HG03108 (cell line): ENCODE data around the gene CXCL17.

Experiments
- ATAC-seq: cut with Tn5 transposase; IDR thresholded peaks from one replicate; pipeline ENCODE4 v1.9.1; 2021; ENCODE audit warnings: moderate library complexity; ENCODE audit not compliant: unreplicated experiment

CXCL17 gene

DNA sequence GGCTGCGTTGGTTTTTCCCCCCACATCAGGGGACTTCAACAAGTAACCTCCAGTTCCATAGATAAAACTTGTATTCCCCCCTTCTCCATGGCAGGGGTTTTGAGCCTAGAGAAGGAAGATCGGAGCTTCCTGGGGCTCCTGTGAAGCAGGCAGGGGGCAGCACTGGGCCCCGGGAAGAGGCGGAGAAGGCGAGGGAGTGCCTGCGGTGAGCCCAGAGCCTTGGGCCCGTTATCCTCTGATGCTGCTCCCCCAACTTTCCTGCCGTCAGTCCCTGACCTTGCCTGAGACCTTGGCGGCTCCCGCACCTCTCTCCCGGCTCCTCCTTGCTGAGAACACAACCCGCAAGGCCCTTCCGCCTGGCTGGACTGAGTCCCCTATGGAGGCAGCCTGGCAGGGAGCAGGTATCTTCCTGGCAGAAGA lies 18.0 kb downstream of the CXCL17 start:
- ATAC-seq = no peak

DNA sequence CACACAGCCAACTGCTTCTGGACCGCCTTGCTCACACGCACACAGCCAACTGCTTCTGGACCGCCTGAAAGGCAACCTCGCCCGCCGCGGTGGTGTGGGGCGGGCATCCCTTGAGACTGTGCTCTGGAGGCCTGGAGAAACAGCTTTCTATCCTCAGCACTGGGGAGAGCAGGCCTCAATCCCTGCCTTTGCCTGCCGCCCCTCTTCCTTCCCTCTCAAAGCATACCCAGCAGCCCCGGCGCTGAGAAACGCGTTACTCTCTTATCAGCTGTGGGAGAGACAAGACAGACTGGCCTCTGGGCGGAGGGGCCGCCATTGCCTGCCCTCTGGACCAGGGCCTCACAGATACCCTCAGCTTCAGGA lies 18.4 kb downstream of the CXCL17 start:
- ATAC-seq = no peak

DNA sequence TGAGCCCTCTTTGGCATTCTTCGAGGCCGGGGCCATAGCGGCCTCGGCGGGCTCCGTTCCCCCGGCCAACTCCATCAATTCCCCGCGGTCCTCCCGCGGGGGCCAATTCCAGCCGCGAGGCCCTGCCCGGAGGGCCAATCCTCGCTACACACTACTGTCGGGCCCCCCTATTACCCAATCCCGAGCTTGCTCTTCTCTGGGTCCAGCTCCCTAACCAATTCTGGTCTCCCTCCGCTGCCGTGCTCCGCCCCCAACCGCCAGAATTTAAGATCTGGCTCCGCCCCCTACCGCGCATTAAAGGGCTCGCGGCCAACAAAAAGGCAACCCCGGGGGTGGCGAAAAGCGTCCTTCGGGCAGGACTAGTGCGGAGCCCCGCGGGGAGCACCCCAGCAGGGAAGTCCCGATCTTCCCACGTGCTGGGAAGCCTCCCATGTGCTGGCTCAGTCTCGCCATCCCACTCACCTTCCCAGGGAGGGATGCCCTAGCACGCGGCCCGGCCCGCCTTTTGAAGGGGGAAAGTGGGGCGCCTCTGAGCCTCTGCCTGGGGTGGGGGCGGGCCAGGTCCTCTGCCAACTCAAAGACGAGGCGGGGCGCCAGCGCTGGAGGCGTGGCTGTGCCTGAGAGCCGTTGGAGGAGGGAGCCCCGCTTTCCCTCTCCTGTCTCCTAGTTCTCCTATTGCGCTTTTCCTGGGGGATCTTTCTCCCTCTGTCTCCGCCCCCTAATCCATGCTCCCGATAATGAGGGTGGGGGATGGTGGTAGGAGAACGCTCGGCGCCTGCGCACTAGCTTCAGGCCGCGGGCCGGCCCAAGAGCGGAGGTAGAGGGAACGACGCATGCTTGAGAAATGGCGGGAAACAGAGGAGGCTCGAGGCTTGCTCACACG lies 19.0 kb downstream of the CXCL17 start:
- peak; percentile 90 for ATAC-seq

DNA sequence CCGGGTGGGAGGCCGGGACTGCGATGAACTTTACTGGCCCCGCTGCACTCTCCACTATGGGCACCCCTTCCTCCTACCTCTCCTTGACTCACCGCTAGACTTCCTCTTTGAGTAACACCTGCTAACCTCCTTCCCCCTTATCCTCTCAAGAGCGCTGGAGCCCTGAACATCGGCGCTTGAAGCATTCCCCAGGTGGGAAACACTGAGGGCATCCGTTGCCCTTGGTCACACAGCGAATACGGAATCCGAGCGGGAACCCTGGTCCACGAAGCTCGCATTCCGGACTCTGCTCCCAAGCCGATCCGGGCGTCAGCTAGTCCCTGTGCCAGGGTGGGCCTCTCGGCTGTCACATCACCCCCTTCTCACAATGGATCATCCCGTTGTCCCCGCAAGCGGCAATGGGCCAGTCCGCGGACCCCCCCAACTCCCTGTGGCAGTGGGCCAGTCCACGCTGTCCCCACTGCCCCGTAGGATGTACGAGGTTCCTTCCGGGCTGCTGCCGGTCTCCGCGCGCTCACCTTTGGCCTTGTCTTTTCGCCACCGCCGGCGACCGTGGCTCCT lies 19.8 kb downstream of the CXCL17 start:
- ATAC-seq = peak; percentile 34

DNA sequence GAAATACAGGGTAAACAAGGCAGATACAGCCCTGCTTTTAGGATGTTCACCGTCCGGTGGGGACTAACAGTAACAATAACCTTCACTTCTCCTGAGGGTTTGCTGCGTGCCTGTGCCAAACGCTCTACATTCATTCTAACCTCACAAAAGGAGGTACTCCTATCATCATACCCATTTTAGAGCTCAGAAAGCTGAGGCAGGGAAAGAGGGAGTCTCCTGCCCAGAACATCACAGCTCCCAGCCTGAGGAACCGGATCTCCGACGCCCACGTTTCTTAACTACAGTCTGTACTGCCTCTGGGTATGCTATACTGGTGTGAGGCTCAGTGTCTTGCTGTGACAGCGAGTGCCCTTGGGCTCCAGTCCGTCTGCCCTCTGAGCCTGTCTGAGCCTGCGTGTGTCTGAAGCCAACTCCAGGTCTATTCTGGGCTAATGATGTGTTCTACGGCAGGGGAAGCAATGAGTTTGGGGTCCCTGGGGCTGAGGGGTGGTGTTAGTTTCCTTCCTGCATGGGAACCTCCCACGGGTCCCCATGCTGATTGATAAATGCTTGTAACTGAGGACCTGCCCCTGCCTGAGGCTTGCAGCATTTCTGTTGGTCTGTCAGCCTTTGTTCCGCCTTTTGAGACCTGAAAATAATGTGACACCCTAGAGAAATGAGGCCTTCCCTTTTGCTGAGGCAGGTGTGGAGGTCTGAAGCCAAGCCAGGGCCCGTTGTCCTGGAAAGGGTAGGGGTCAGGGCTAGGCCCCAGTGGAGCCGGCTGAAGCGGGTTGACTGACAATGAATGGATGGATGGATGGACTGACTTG lies 20.4 kb downstream of the CXCL17 start:
- no peak for ATAC-seq

DNA sequence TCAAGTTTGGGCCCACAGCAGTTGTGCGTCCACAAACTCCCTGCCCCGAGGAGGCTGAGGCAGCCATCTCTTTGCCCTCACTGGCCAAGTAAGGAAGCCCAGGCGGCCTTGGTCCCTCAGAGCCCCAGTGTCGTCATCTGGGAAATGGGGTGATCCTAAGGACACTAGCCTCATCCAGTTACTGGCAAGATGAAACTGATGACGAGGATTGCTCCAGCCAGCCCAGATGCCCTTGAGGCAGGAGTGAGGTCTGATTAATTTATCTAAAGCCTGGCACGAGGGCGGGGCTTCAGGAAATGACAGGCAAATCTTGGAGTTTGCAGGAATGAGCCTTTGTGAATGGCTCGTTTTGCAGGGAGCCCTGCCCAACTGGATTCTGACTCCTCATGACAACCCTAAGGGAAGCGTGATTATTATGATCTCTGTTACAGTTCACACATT lies 21.1 kb downstream of the CXCL17 start:
- no peak for ATAC-seq

DNA sequence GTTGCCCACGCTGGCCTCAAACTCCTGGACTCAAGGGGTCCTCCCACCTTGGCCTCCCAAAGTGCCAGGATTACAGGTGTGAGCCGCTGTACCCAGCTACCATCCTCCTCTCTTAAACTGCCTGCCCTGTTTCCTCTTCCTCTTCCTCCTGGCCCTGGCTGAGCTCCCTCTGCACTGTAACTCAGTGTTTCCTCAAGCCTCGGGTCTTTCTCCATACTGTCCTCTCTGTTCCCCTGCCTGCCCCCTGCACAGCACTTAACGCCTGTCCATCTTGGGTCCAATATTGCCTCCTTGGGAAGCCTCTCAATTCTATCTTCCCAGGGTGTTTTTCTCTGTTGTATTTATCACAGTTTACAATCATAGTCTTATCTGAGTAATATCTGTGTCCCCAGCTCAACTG lies 21.6 kb downstream of the CXCL17 start:
- no peak for ATAC-seq

DNA sequence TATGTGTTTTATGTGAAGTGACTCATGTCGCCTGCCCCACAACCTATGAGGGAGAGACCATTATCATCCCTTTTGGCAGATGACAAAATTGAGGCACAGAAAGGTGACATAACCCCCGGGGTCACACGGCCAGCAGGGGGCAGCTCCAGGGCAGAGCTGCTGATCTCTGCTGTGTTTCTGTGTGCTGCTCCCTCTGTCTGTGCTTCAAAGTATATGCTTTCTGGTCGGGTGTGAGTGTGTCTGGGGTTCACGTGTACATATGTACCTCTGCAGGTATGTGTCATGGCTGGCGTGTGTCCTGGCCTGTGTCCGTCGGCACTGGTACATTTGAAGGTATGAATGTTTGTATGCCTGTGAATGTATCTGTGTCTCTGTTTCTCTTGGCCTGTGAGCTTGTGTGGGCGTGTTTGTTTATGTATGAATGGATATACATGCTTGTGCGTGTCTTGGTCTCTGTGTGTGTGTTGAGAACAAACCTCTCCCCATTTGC lies 22.6 kb downstream of the CXCL17 start:
- no peak for ATAC-seq

DNA sequence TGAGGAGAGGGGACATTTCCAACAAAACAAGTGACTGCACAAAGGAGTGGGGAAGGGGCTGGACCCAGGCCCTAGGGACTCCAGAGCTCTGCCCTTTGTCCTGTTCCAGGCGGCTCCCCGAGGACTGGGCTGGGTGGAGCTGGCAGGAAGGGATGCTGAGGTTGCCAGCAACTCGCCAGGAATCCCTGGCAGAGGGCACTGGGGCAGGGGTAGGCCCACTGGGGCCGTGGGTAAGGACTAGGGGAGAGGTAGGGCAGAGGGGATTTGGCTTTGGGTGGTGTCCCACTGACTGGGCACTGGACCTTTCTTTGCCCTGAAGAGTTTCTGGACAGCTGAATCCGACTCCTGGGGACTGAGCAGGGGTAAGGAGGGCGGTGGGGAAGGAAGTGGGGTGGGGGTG lies 23.4 kb downstream of the CXCL17 start:
- ATAC-seq = no peak

DNA sequence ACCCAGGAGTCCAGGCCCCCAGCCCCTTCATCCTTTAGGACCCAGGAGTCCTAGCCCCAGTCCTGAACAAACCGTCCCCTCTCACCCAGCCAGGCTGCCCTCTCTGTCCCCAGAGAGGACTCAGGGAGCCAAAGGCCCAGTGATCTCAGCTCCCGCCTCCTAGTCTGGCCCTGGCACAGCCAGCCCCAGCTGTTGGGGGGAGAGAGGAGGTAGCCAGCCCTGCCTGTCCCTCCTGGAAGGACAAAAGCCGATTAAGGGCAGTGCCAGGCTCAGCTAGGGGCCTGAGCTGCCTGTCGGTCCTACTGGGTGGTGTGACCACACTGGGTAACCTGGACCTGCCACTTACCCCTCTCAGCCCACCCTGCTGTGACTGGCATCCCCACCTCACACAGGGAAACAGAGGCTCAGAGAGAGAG lies 30.1 kb downstream of the CXCL17 start:
- no peak for ATAC-seq

DNA sequence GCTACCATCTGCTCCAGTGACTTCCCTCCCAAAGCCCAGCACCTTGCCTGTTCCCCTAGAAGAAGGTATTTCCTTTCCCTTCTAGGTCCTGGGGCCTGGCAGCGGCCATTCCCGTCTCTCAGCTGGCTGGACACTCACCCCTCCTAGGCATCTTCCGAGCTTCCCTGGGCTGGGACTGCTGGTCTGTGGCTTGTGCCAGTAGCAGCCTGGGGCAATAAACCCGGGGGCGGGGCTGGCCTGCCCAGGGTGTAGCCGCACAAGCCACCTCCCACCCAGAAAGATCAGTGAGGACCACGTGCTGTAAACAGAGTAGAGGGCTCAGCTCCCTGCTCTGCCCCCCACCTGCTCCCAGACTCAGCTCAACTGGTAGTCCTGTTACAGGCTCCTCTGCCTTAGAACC lies 30.5 kb downstream of the CXCL17 start:
- no peak for ATAC-seq

DNA sequence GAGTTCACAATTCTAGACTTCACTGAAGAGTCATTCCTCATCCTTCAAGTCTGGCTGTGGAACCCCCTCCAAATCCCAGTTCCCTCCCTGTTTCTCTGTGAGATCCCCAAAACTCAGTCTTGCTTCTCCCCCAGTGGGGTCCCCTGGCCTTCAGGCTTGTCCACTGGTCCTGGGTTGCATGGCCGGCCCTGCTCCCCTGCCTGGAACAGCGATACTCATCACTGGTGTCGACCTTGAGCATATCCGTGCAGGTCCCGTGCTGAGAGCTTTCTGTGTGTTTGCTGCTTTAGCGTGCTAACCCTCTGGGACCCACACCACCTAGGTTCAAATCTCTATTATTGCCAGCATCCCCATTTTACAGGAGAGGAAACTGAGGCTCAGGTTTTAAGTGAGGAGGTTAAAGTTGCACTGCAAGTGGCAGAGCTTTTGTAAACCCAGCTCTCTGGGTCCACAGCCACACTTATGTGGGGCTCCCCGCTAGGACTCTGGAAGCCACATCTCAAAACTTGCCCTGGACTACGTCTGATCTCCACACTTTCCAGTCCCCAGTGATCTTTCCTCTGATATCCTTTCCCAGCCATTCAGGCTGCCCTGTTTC lies 31.1 kb downstream of the CXCL17 start:
- ATAC-seq = no peak

DNA sequence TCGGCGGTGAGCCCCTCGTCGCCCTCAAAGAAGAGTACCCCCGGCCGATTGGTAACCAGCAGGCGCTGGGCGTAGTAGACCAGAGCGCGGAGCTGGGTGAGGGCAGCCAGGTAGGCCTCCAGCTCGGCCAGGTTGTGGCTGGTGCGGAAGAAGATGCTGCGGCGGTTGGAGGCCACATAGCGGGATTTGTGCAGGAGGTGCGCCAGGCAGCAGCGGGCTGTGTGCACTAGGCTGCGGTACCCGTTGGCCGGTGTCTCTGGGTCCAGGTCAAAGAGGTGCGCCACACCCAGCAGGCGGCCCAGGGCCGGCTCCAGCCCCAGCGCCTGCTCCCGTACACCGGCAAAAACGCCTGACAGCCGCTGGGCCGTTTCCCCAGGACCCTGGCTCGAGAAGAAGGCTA lies 32.4 kb downstream of the CXCL17 start:
- ATAC-seq = no peak

DNA sequence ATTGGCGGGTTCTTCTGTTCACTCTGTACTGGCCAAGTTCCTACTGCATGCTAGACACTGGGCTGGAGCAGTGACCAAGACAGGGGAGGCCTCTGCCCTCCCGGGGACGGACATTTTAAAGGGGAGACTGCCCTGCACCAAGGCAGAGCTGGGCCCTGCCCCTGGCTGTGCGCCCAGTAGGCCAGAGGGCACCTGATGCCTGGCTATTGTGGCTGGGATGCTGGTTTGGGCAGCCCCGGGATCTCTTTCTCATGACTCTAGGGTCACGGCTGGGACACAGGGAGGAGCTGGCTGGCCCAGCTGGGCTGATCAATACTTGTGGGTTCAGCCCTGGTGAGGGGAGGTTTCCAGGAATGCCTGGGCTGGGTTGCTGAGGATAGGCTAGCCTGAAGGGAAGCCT lies 33.3 kb downstream of the CXCL17 start:
- ATAC-seq = no peak

DNA sequence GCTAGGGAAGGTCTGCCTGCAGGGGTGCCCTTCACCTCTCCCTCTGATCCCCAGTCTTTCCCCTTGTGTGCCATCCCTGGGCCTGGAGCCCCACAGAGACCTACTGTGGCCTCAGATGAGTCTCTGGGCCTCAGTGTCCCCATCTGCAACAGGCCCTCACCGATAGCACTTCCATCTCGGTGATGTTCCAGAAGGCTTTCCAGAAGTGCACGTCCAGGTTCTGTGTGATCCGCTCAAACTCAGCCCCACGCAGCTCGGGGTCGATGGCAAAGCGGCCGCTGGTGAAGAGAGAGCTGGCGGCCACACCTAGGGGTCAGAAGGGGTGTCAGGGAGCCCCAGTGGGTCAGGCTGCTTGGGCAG lies 35.0 kb downstream of the CXCL17 start:
- no peak for ATAC-seq

DNA sequence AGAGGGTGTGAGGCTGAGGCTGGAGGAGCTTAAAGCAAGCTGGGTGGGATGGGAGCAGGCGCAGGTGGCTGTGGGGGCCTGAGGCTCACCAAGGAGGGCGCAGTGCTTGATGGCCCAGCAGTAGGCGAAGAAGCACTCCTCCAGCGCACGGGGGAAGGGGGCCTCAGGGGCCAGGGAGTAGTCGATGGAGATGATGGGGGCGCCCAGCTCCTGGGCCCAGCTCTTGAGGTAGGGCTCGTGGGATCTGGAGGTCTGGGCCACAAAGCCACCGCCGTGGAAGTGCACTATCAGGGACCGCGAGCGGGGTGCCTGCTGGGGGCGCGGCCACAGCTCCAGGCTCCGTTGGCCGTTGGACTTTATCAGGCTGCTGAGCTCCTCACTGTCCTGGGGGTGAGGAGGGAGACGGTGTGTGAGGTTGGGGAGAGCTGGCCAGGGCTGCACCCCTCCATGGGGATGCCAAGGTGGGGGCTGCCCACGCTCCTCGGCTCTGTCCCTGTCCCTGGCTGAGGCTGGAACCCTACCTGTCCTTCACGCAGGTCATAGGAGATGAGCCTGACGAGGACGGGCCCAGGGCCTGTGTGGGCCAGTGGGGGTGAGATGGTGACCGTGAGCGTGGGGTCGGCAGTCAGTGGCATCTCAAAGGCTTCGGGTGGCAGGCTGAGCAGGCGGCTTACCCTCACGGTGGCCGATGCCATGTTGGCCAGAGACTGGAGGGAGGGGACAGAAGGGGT lies 35.5 kb downstream of the CXCL17 start:
- ATAC-seq = no peak

DNA sequence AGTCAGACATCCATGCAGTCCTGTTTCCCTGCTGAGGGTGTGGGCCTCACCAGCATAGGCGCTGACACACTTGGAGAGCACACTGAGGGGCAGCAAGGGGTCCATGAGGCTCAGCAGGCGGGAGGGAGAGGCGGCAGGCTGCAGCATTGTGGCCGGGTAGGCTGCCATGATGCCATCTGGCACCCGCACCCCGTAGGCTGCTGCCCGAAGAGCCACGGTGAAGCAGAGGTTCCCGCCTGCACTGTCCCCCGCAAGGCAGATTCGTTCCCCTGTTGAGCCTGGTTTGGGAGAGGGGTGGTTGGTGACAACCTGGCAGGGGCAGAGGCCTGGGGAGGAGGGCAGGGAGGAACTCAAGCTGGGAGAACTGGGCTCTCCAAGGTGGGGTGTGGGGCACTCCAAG lies 36.6 kb downstream of the CXCL17 start:
- ATAC-seq = no peak

DNA sequence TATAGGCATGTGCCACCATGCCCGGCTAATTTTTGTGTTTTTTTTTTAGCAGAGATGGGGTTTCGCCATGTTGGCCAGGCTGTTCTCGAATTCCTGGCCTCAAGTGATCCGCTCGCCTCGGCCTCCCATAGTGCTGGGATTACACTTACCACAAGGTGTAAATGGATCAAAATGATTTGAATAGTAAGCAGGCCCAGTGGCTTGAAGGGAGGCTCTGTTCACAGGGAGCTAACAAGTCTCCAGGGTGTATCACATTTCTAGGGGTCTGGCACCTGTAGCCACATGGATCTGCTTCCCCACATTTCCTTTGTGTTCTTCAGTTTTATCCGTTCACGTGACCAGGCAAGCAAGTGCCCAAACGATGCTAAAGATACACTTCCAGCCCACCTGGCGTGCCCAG lies 39.2 kb downstream of the CXCL17 start:
- no peak for ATAC-seq

DNA sequence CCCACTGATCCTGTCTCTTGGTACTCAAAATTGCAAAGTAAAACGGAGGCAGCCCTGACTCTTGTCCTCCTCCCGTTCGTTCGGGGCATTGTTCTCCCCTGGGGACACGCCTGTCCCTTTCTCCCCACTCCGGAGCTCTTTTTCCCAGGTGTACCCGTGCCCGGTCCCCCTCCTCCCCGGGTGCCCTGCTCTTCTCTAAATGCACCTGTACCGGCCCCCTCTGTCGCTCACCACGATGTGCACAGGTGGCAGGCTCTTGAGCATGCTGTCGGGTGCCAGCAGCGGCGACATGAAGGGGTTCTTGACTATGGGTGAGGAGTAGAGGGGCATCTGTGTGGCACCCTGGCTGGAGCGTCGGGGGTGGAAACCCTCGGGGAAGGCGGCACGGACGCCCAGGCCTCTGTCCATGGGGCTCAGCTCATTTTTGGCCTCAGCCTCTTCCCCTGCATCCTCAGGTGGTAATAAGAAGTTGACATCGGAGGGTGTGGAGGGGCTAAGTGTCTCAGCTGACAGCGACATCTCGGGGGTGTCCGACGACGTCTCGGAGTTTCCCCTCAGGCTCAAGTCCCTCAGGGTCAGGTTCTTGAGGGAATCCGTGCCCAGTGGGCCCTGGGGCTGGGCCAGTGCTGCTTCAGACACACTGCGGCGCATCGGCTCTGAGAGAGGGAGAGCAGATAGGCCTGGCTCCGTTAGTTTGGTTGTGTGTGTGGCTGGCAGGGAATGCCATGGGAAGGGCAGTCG lies 40.2 kb downstream of the CXCL17 start:
- no peak for ATAC-seq
